ENCODE results near the gene MZB1. TPM values are rescaled to one million over a fixed set of nuclear protein-coding genes. Genes with fewer than 3 reads are reported as not detected.

The MZB1 gene
- total and polyA plus RNA-seq, 2 of the 13 experiments (the other 11 are each of a cell fraction or from before 2014, with no cell fraction given): 0.31 to 0.40 TPM

GRCh38 chr5:139389701-139390638 lies at the start of gene MZB1 (continued):
- TF ChIP-seq KAT7 (CRISPR knock-in tag; IDR thresholded peaks at IDR 0.05; ENCODE audit: borderline replicate concordance): no peak
- TF ChIP-seq SOX5 (CRISPR knock-in tag; IDR thresholded peaks at IDR 0.05; ENCODE audit: borderline replicate concordance): no peak
- TF ChIP-seq ZNF232 (CRISPR knock-in tag; IDR thresholded peaks at IDR 0.05; ENCODE audit: borderline replicate concordance): no peak
- no peak for TF ChIP-seq FOXK1 (CRISPR knock-in tag; IDR thresholded peaks at IDR 0.05; ENCODE audit: borderline replicate concordance, low read depth)
- no peak for TF ChIP-seq SATB2 (CRISPR knock-in tag; IDR thresholded peaks at IDR 0.05)
- TF ChIP-seq ZNF792 (CRISPR knock-in tag; IDR thresholded peaks at IDR 0.05): no peak
- peak; percentile 88 for TF ChIP-seq ZMYM3 (CRISPR knock-in tag; IDR thresholded peaks at IDR 0.05)
- TF ChIP-seq KDM1A (CRISPR knock-in tag; IDR thresholded peaks at IDR 0.05): peak; percentile 77
- TF ChIP-seq FOXA1 (IDR thresholded peaks at IDR 0.05): no peak
- TF ChIP-seq FOXA1 (CRISPR knock-in tag; IDR thresholded peaks at IDR 0.05): peak; percentile 14; the same call in 1 of the 2 replicates
- 0 out of 2 replicates have a peak, but pooled peaks have one; percentile 32 for TF ChIP-seq ADNP (CRISPR knock-in tag; IDR thresholded peaks at IDR 0.05)
- TF ChIP-seq ZBTB14 (CRISPR knock-in tag; IDR thresholded peaks at IDR 0.05): no peak
- peak; percentile 95 for TF ChIP-seq ZNF629 (CRISPR knock-in tag; conservative IDR thresholded peaks at IDR 0.05)
- no peak for TF ChIP-seq SOX13 (IDR thresholded peaks at IDR 0.05)
- 0 out of 4 replicates have a peak, but pooled peaks of 1 of the 2 experiments have one; percentile 15 for TF ChIP-seq SOX13 (CRISPR knock-in tag; conservative IDR thresholded peaks at IDR 0.05 in 1 of 2, IDR thresholded peaks at IDR 0.05 in 1 of 2)
- TF ChIP-seq ZNF574 (CRISPR knock-in tag; IDR thresholded peaks at IDR 0.05): peak; percentile 20; the same call in 1 of the 2 replicates
- TF ChIP-seq CTCF (CRISPR knock-in tag; IDR thresholded peaks at IDR 0.05): no peak
